ENCODE data around the gene CDH23. TPM values are rescaled to one million over a fixed set of nuclear protein-coding genes. Genes with fewer than 3 reads are reported as not detected.

The CDH23 gene
- polyA plus RNA-seq, 1 donor (not counting 4 experiments of a cell fraction or from before 2014, with no cell fraction given), result 0.01 TPM

GRCh38 chr10:71596127-71596526 is 199.4 kb downstream of the CDH23 start:
- Histone ChIP-seq H3K4me1 (ENCODE audit: control insufficient read depth, extremely low read depth, insufficient read depth, low read length) (no peaks in the 10 kb centered on the region), H3K27ac (ENCODE audit: control insufficient read depth, insufficient read depth, low read length) (no peak overlapping the region), H3K4me2 (ENCODE audit: control insufficient read depth, extremely low read depth, insufficient read depth, low read depth, low read length) (no peak overlapping the region), H3K4me3 (ENCODE audit: control insufficient read depth in 2 of 3, extremely low read depth in 1 of 3, insufficient read depth in 2 of 3, low read depth in 1 of 3, low read length in 3 of 3) (no peak overlapping the region), H3K36me3 (ENCODE audit: control insufficient read depth in 2 of 2, extremely low read depth in 1 of 2, insufficient read depth in 2 of 2, low read length in 2 of 2) (no peaks in the 10 kb centered on the region), H3K9ac (ENCODE audit: control insufficient read depth, extremely low read depth, insufficient read depth, low read length) (no peak overlapping the region), H3K9me3 (ENCODE audit: control insufficient read depth, low read depth, low read length) (no peaks in the 10 kb centered on the region), H3K79me2 (ENCODE audit: control insufficient read depth, insufficient read depth, low read length) (no peaks in the 10 kb centered on the region), H3K9me1 (ENCODE audit: control insufficient read depth, extremely low read depth, insufficient read depth, low read length) (no peaks in the 10 kb centered on the region), H2AFZ (ENCODE audit: control insufficient read depth, low read length) (no peak overlapping the region), H3K27me3 (ENCODE audit: control insufficient read depth, extremely low read depth, insufficient read depth, low read length) (peaks cover 8% of the 10 kb centered on the region), H4K20me1 (ENCODE audit: control insufficient read depth, extremely low read depth, insufficient read depth, low read length) (no peaks in the 10 kb centered on the region)
- DNase-seq (ENCODE audit: low read depth, low spot score) (no peak), FAIRE-seq (no peak)
- dilution Hi-C loops (cut with MboI; ENCODE audit: extremely low pct_ligation_motif_present, low sequenced_read_pairs), result no loop called here
- no peak for TF ChIP-seq EZH2 (IDR thresholded peaks at IDR 0.05; ENCODE audit: low read length)
- no peak for TF ChIP-seq CTCF (optimal IDR thresholded peaks at IDR 0.05 in 1 of 3, IDR thresholded peaks at IDR 0.05 in 1 of 3, conservative IDR thresholded peaks at IDR 0.05 in 1 of 3; ENCODE audit: extremely low read depth in 1 of 3, insufficient read depth in 2 of 3, low read length in 3 of 3)

GRCh38 chr10:71596759-71597158 is 200.0 kb downstream of the CDH23 start:
- Histone ChIP-seq H3K36me3 (ENCODE audit: control insufficient read depth in 2 of 2, extremely low read depth in 1 of 2, insufficient read depth in 2 of 2, low read length in 2 of 2) (no peaks in the 10 kb centered on the region), H3K9ac (ENCODE audit: control insufficient read depth, extremely low read depth, insufficient read depth, low read length) (no peak overlapping the region), H4K20me1 (ENCODE audit: control insufficient read depth, extremely low read depth, insufficient read depth, low read length) (no peaks in the 10 kb centered on the region), H3K79me2 (ENCODE audit: control insufficient read depth, insufficient read depth, low read length) (no peaks in the 10 kb centered on the region), H3K9me1 (ENCODE audit: control insufficient read depth, extremely low read depth, insufficient read depth, low read length) (no peaks in the 10 kb centered on the region), H3K27me3 (ENCODE audit: control insufficient read depth, extremely low read depth, insufficient read depth, low read length) (peaks cover 5% of the 10 kb centered on the region), H3K27ac (ENCODE audit: control insufficient read depth, insufficient read depth, low read length) (no peak overlapping the region), H3K4me3 (ENCODE audit: control insufficient read depth in 2 of 3, extremely low read depth in 1 of 3, insufficient read depth in 2 of 3, low read depth in 1 of 3, low read length in 3 of 3) (no peak overlapping the region), H2AFZ (ENCODE audit: control insufficient read depth, low read length) (no peak overlapping the region), H3K4me2 (ENCODE audit: control insufficient read depth, extremely low read depth, insufficient read depth, low read depth, low read length) (no peak overlapping the region), H3K4me1 (ENCODE audit: control insufficient read depth, extremely low read depth, insufficient read depth, low read length) (no peaks in the 10 kb centered on the region), H3K9me3 (ENCODE audit: control insufficient read depth, low read depth, low read length) (no peaks in the 10 kb centered on the region)
- dilution Hi-C loops (cut with MboI; ENCODE audit: extremely low pct_ligation_motif_present, low sequenced_read_pairs), result no loop called here
- FAIRE-seq (no peak), DNase-seq (ENCODE audit: low read depth, low spot score) (no peak)
- TF ChIP-seq CTCF (optimal IDR thresholded peaks at IDR 0.05 in 1 of 3, IDR thresholded peaks at IDR 0.05 in 1 of 3, conservative IDR thresholded peaks at IDR 0.05 in 1 of 3; ENCODE audit: extremely low read depth in 1 of 3, insufficient read depth in 2 of 3, low read length in 3 of 3), result no peak
- TF ChIP-seq EZH2 (IDR thresholded peaks at IDR 0.05; ENCODE audit: low read length), result no peak
